Stimulated activated CD8-positive, alpha-beta memory T cell treated with anti-CD3 and anti-CD28 coated beads, Interleukin-15, amount 100 ng/mL, for 48 hours (primary cell): ENCODE measurements around the gene ARHGAP15.

ENCODE experiments used
- DNase-seq, 2 donors: peaks; one replicate each; pipeline ENCODE4 v3.0.0-alpha.2; 2020; ENCODE audit warnings: low read depth in 2 of 2

ARHGAP15 gene

DNA sequence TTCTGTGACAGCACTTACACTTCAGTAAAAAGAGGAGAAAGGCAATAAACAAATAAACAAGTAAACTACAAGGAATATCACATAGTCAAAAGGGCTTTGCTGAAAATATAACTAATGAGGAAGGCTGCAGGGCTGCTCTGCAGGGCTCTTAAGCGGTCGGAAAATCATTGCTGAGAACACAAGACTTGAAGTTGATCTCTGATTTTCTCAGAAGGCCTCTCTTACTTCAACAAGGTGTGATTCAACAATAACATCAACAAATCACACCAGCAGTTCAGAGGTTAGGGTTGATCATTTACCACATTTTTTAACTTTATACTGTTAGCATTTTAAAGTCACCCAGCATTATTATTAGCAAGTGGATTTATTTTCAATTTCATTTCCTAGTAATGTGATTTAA lies 215.6 kb downstream of the ARHGAP15 start:
- DNase-seq: no peak

GRCh38 chr2:143345887-143346787 lies 216.9 kb downstream of the ARHGAP15 start:
- no peak for DNase-seq

- DNase-seq: no peak
These were observed 218.1 kb downstream of the ARHGAP15 start for GRCh38 chr2:143347271-143347695.

GRCh38 chr2:143347901-143348414 lies 218.7 kb downstream of the ARHGAP15 start:
- no peak for DNase-seq

GRCh38 chr2:143354050-143354750 lies 225.0 kb downstream of the ARHGAP15 start:
- no peak for DNase-seq

GRCh38 chr2:143355870-143356269 lies 226.7 kb downstream of the ARHGAP15 start:
- DNase-seq: no peak

- DNase-seq: no peak
These were observed 227.1 kb downstream of the ARHGAP15 start for GRCh38 chr2:143356336-143356735.

DNA sequence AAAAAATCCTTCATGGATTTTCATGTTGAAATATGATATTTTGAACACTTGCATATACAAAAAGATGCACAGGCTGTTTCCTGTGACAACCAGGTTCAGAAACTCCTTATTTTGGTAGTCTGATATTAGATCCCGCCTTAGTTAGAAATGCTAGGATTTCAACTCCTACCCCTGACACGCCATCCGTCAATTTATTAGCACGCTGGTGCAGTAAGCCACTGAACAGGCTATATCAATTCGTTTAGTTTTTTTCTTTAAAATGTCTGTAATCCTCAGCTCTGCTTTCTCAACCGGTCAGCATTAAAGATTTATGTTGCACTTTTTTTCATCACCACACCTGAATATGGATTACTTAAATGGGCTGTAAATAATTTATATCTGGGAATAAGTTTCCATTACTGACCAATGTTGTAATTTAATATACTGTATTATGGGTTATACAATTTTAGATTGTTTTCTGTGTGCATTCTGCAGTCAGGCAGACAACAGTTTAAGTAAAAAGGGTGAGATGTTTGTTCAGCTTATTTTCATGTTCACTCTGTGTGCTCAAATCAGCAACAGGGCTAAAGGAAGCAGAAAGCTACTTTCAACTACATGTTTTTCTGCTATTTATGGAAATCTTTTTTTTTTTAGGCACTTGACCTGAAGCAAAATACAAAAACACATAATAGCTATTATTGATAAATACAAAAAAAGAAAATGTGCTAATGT lies 227.7 kb downstream of the ARHGAP15 start:
- DNase-seq: no peak

GRCh38 chr2:143357966-143358365 lies 228.7 kb downstream of the ARHGAP15 start:
- no peak for DNase-seq

DNA sequence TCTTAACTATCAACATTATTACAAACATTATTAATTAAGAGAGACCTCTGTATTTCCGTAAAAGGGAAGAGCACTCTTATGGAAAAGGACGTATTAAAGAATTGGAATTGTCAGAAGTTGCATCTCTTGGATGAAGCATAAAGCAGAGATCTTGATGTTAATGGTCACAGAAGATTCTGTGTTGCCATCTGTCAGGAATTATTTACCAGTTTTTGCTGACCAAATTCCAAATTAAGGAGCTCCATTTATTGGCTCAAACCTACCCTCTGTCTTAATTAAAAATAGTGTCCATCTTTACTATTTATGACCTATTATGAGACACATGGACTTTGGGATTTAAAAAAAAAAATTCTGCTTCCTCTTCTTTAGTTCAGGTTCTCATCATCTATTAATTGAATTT lies 232.1 kb downstream of the ARHGAP15 start:
- no peak for DNase-seq

DNA sequence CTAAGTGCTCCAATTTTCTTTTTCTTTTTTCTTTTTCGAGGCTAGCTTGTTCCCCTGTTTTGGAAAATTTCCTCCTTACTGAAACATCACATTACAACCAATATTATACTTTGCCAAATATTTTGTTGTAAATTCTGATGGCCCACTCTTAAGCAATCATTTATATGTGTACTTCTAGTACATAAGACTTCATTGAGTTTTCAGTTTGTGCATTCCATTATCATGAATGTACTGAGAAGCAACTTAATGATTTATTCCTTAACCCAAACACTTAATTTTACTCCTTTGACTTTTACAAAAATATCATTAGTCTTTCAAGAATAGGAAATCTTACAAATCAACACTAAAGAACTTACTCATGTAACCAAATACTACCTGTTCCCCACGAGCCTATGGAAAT lies 242.4 kb downstream of the ARHGAP15 start:
- DNase-seq: no peak

DNA sequence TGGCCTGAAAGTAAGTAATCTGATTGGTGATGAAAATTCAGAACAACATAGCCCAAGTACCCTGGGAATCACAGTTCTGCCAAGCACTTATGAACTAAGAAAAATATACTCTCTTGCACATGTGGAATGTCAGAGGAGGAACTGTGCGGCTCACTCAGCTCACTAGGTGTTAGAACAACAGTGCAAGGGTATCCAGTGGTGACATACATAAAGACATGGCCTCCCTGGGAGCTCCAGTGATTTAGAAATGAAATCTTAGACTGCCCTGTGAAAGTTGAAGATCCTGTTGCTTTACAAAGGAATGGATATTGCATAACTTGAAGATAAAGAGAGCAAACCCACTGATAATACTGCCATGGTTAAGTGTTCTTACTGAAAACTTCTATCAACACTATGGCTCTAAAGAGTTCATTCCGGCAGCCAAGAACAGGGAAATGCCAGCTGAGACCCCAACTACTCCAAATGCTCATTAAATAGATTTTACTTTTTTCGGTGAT lies 246.2 kb downstream of the ARHGAP15 start:
- DNase-seq: no peak

DNA sequence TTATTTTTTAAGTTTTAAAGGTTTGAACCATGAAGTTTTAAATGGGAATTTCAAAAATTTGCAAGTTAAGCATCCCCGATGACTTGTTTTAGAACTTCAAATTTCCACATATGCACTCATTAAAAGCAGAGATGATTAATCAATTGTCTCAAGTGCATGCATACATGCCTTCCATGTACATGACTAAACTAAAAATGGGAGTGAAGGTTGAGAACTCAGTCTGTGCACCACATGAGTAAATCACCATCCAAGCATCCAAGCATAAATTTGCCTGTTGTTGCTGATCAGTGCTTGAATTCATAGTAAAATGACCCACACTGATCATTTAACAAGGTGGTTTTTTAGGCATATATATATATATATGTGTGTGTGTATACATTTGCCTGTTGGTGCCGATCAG lies 249.8 kb downstream of the ARHGAP15 start:
- no peak for DNase-seq

DNA sequence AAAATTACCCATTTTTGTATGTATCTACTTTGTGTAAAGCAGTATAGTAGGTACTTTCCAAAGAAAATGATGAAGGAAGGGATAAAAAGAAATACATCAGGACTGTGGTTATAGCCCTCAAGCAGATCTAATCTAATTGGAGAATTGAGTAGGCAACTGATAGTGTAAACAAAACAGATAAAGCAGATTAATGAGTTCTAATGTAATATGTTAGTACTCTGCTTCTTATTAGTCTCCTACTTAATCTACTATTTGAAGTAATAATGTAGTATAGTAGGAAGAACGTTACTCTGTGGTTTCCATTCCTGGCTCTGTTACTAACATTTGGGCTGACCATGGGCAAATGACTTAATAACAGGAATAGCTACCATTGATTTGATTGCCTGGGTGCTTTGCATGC lies 250.7 kb downstream of the ARHGAP15 start:
- DNase-seq: no peak

GRCh38 chr2:143382573-143382972 lies 253.4 kb downstream of the ARHGAP15 start:
- no peak for DNase-seq

GRCh38 chr2:143383016-143383415 lies 253.8 kb downstream of the ARHGAP15 start:
- DNase-seq: no peak

GRCh38 chr2:143384111-143384510 lies 254.9 kb downstream of the ARHGAP15 start:
- no peak for DNase-seq

GRCh38 chr2:143390171-143390570 lies 261.0 kb downstream of the ARHGAP15 start:
- DNase-seq: no peak

DNA sequence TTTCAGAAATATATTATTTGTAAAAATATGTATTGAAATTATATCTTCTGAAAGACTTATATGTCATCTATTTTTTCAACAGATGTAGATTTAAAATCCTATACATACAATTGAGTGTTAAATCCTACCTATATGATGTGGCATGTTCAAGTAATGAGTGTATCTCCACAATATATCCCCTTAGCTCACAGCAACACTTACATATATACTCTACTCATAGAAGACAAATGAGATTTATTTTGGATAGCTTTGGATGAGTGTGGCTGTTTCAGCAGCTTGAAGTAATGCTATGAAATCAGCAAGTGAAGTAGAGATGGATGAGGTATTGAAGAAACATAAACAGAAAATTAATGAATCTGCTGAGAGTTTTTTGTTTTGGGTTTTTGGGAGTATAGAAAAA lies 263.1 kb downstream of the ARHGAP15 start:
- DNase-seq: no peak

- DNase-seq: no peak
These were observed 264.8 kb downstream of the ARHGAP15 start for GRCh38 chr2:143394062-143394461.

- DNase-seq: no peak
These were observed 268.8 kb downstream of the ARHGAP15 start for GRCh38 chr2:143397884-143398614.
